Measurements from ENCODE around the gene MAML2.

DNA sequence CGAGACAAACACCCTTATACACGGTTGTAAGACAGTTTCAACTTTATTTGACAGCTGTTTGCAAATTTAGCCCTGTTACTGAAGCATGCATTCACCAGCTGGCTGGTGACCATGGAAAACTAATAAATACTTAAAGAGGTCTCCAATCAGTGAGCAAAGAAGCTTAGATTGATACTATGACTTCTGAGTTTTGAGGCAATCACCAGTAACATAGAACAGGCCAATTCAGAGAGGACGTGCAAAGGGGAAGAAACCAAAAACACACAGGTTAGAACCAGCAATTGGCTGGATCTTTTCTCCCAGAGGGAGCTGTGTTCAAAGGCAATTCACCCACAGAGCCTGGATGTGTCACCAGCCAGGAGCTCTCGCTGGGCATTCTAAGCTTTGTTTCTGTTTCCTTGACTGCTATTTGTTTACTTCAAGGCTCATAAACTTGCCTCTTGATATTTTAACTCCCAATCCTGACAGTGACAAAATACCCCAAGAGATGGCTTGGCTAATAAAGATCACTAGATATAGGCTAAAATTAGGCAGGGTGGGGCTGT lies 305.5 kb downstream of the MAML2 start:
- peak in 1 of 2 experiments; percentile 7; a peak in 1 of 4 replicates for TF ChIP-seq RAD21 (IDR thresholded peaks at IDR 0.05 in 1 of 2, conservative IDR thresholded peaks at IDR 0.05 in 1 of 2; ENCODE audit: low read depth in 2 of 2, low read length in 2 of 2)
- TF ChIP-seq EP300 (IDR thresholded peaks at IDR 0.05; ENCODE audit: borderline replicate concordance in 1 of 2, low read depth in 2 of 2, low read length in 2 of 2), result no peak
- TF ChIP-seq, protein P1, sequence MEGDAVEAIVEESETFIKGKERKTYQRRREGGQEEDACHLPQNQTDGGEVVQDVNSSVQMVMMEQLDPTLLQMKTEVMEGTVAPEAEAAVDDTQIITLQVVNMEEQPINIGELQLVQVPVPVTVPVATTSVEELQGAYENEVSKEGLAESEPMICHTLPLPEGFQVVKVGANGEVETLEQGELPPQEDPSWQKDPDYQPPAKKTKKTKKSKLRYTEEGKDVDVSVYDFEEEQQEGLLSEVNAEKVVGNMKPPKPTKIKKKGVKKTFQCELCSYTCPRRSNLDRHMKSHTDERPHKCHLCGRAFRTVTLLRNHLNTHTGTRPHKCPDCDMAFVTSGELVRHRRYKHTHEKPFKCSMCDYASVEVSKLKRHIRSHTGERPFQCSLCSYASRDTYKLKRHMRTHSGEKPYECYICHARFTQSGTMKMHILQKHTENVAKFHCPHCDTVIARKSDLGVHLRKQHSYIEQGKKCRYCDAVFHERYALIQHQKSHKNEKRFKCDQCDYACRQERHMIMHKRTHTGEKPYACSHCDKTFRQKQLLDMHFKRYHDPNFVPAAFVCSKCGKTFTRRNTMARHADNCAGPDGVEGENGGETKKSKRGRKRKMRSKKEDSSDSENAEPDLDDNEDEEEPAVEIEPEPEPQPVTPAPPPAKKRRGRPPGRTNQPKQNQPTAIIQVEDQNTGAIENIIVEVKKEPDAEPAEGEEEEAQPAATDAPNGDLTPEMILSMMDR (IDR thresholded peaks at IDR 0.05; ENCODE audit: control extremely low read depth in 1 of 3, insufficient read depth in 1 of 3, low read depth in 1 of 3, low read length in 3 of 3), result no peak
- no peak for TF ChIP-seq TCF12 (IDR thresholded peaks at IDR 0.05; ENCODE audit: low read depth, low read length)
- no peak for TF ChIP-seq SP1 (IDR thresholded peaks at IDR 0.05; ENCODE audit: low read depth, low read length)
- no peak for TF ChIP-seq YY1 (IDR thresholded peaks at IDR 0.05; ENCODE audit: low read depth, low read length)
- TF ChIP-seq RXRA (IDR thresholded peaks at IDR 0.05; ENCODE audit: insufficient read depth, low read depth, low read length), result no peak
- no peak for TF ChIP-seq TBP (IDR thresholded peaks at IDR 0.05; ENCODE audit: low read depth, low read length)
- no peak for TF ChIP-seq EZH2 (IDR thresholded peaks at IDR 0.05; ENCODE audit: low read depth, low read length, severe bottlenecking)
- TF ChIP-seq BRCA1 (IDR thresholded peaks at IDR 0.05; ENCODE audit: low read depth, low read length), result no peak
